ENCODE measurements around the gene NMT1. TPM values are rescaled to one million over a fixed set of nuclear protein-coding genes. Genes with fewer than 3 reads are reported as not detected.

NMT1 gene
- total RNA-seq, 1 experiment from 2014 or later = 173 TPM

DNA sequence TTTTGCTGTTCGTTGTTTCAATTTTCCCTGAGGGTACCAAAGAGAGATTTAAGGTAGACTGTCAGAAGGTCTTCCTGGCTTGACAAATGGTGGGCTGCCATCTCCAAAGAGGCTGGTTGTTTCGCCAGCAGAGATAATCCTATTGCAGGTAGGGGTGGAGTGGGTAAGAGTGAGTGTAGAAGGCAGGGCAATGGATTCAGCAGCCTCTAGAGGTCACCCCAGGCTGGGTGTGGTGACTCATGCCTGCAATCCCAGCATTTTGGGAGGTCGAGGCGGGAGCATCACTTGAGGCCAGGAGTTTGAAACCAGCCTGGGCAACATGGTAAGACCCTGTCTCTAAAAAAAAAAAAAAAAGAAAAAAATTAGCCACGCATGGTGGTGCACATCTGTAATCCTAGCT is 44.3 kb upstream of the NMT1 start:
- no TSS peak for BruUV-seq (replicated peaks)
- Histone ChIP-seq H2AFZ (ENCODE audit: low read depth, low read length, poor library complexity, severe bottlenecking) (no peak overlapping the region), H3K9ac (ENCODE audit: low read length) (no peak overlapping the region), H3K27ac (ENCODE audit: low read depth, low read length) (no peak overlapping the region), H3K79me2 (ENCODE audit: insufficient read depth, low read length) (no peaks in the 10 kb centered on the region), H3K4me3 (replicated peaks in 1 of 2; ENCODE audit: low read depth in 1 of 2, low read length in 2 of 2) (no peak overlapping the region), H3K9me2 (ENCODE audit: insufficient read depth) (no peaks in the 10 kb centered on the region), H3K27me3 (ENCODE audit: insufficient read depth, low read length) (no peaks in the 10 kb centered on the region), H3K4me2 (ENCODE audit: low read length) (no peak overlapping the region), H4K20me1 (ENCODE audit: insufficient read depth) (no peaks in the 10 kb centered on the region), H3K4me1 (ENCODE audit: control insufficient read depth in 1 of 2, insufficient read depth in 2 of 2, low read length in 2 of 2) (peaks cover 11 to 28% of the 10 kb centered on the region in 2 experiments; a peak in 3 of 4 replicates), H3K9me3 (ENCODE audit: control insufficient read depth in 1 of 2, insufficient read depth in 1 of 2, low read depth in 1 of 2, low read length in 2 of 2) (no peaks in the 10 kb centered on the region), H3K36me3 (ENCODE audit: control insufficient read depth in 1 of 2, insufficient read depth in 2 of 2, low read length in 2 of 2) (no peaks in the 10 kb centered on the region)
- intact Hi-C loops (cut with micrococcal nuclease) = no loop called here
- ATAC-seq = peak; percentile 64
- POLR2A ChIA-PET = interaction anchor here (0.7 kb wide), 1 partner anchor 97 kb away, joined by 3 read pairs; no protein-coding TSS in a partner anchor
- CTCF ChIA-PET = interaction anchor here (0.6 to 1.9 kb wide), 6 partner anchors 33 to 241 kb away, joined by 3 to 5 read pairs (median 3); partner anchors contain the start of gene ACBD4
- RAD21 ChIA-PET (ENCODE audit: low non-redundant PET in 1 of 2, low total read pairs in 2 of 2, uncharacterized antibody in 2 of 2, unreplicated experiment in 2 of 2) = no interaction called here
- DNase-seq (ENCODE audit: low read depth, low spot score) = no peak
- no peak; the same call in 1 of the 2 replicates for TF ChIP-seq FOSL1 (IDR thresholded peaks at IDR 0.05; ENCODE audit: low read depth)
- no peak for TF ChIP-seq TCF7L2 (IDR thresholded peaks at IDR 0.05; ENCODE audit: borderline replicate concordance, extremely low read depth, insufficient read depth, insufficient read length)
- TF ChIP-seq POLR2AphosphoS5 (IDR thresholded peaks at IDR 0.05; ENCODE audit: low read depth, low read length) = no peak
- TF ChIP-seq, protein P1, sequence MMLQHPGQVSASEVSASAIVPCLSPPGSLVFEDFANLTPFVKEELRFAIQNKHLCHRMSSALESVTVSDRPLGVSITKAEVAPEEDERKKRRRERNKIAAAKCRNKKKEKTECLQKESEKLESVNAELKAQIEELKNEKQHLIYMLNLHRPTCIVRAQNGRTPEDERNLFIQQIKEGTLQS (IDR thresholded peaks at IDR 0.05) = no peak
- no peak for TF ChIP-seq SRF (IDR thresholded peaks at IDR 0.05; ENCODE audit: low read depth)
- TF ChIP-seq JUND (IDR thresholded peaks at IDR 0.05) = peak; percentile 38; the same call in 1 of the 2 replicates
- TF ChIP-seq, protein P2, sequence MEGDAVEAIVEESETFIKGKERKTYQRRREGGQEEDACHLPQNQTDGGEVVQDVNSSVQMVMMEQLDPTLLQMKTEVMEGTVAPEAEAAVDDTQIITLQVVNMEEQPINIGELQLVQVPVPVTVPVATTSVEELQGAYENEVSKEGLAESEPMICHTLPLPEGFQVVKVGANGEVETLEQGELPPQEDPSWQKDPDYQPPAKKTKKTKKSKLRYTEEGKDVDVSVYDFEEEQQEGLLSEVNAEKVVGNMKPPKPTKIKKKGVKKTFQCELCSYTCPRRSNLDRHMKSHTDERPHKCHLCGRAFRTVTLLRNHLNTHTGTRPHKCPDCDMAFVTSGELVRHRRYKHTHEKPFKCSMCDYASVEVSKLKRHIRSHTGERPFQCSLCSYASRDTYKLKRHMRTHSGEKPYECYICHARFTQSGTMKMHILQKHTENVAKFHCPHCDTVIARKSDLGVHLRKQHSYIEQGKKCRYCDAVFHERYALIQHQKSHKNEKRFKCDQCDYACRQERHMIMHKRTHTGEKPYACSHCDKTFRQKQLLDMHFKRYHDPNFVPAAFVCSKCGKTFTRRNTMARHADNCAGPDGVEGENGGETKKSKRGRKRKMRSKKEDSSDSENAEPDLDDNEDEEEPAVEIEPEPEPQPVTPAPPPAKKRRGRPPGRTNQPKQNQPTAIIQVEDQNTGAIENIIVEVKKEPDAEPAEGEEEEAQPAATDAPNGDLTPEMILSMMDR (IDR thresholded peaks at IDR 0.05 in 2 of 3, conservative IDR thresholded peaks at IDR 0.05 in 1 of 3; ENCODE audit: borderline replicate concordance in 1 of 3, insufficient read depth in 1 of 3, low read depth in 2 of 3, low read length in 2 of 3) = peak; percentile 26 to 54 (median 46); a peak in 5 of 6 replicates
- no peak for TF ChIP-seq ZFX (IDR thresholded peaks at IDR 0.05)
- TF ChIP-seq ZNF274 (IDR thresholded peaks at IDR 0.05; ENCODE audit: low read depth, low read length) = no peak
- TF ChIP-seq EZH2 (IDR thresholded peaks at IDR 0.05) = no peak
- TF ChIP-seq EGR1 (IDR thresholded peaks at IDR 0.05; ENCODE audit: low read depth) = no peak
- TF ChIP-seq SIN3A (IDR thresholded peaks at IDR 0.05; ENCODE audit: low read depth) = no peak
- TF ChIP-seq CEBPB (IDR thresholded peaks at IDR 0.05; ENCODE audit: low read depth) = no peak
- TF ChIP-seq SP1 (IDR thresholded peaks at IDR 0.05; ENCODE audit: low read depth) = no peak
- peak; percentile 46 for TF ChIP-seq RAD21 (IDR thresholded peaks at IDR 0.05; ENCODE audit: low read depth)
- no peak for TF ChIP-seq YY1 (IDR thresholded peaks at IDR 0.05; ENCODE audit: extremely low read depth, insufficient replicate concordance, low read depth, low read length)
- TF ChIP-seq POLR2A (IDR thresholded peaks at IDR 0.05; ENCODE audit: borderline replicate concordance, extremely low read depth, insufficient read depth, insufficient read length) = no peak
- TF ChIP-seq, protein P3, sequence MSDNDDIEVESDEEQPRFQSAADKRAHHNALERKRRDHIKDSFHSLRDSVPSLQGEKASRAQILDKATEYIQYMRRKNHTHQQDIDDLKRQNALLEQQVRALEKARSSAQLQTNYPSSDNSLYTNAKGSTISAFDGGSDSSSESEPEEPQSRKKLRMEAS (IDR thresholded peaks at IDR 0.05) = 0 out of 2 replicates have a peak, but pooled peaks have one; percentile 27
- no peak for TF ChIP-seq CBX3 (IDR thresholded peaks at IDR 0.05; ENCODE audit: low read depth)

Measured in HCT116 (cell line).